Ishikawa (cell line): ENCODE data around the gene PTCD2.

ENCODE experiments used
- CEBPB ChIP-seq: IDR thresholded peaks from 2 replicates; pipeline ENCODE4 v1.6.1; 2012
- CREB1 ChIP-seq: IDR thresholded peaks from 2 replicates; pipeline ENCODE4 v1.6.1; 2012; ENCODE audit warnings: low read depth
- EGR1 ChIP-seq: IDR thresholded peaks from 2 replicates; pipeline ENCODE4 v1.6.1; 2012
- EP300 ChIP-seq: IDR thresholded peaks from 2 replicates; pipeline ENCODE4 v1.6.1; 2012; ENCODE audit warnings: borderline replicate concordance
- FOXM1 ChIP-seq: IDR thresholded peaks from 2 replicates; pipeline ENCODE4 v1.6.1; 2012; ENCODE audit warnings: low read depth, borderline replicate concordance
- NFIC ChIP-seq: IDR thresholded peaks from 2 replicates; pipeline ENCODE4 v1.6.1; 2012
- RAD21 ChIP-seq: IDR thresholded peaks from 2 replicates; pipeline ENCODE4 v1.6.1; 2012; ENCODE audit warnings: low read depth
- TAF1 ChIP-seq: IDR thresholded peaks from 2 replicates; pipeline ENCODE4 v1.6.1; 2012; ENCODE audit warnings: low read depth, mild to moderate bottlenecking
- TEAD4 ChIP-seq: IDR thresholded peaks from 2 replicates; pipeline ENCODE4 v1.6.1; 2012
- USF1 ChIP-seq: IDR thresholded peaks from 2 replicates; pipeline ENCODE4 v1.6.1; 2012
- YY1 ChIP-seq: IDR thresholded peaks from 2 replicates; pipeline ENCODE4 v1.6.1; 2012; ENCODE audit warnings: low read depth
- ZBTB7A ChIP-seq: IDR thresholded peaks from 2 replicates; pipeline ENCODE4 v1.6.1; 2012; ENCODE audit warnings: low read depth
- TF ChIP-seq, protein P1 (sequence below): IDR thresholded peaks from 2 replicates; pipeline ENCODE4 v1.6.1; 2012
- TF ChIP-seq, protein P2 (sequence below): IDR thresholded peaks from 2 replicates; pipeline ENCODE4 v1.6.1; 2012; ENCODE audit warnings: low read depth, mild to moderate bottlenecking

DNA sequence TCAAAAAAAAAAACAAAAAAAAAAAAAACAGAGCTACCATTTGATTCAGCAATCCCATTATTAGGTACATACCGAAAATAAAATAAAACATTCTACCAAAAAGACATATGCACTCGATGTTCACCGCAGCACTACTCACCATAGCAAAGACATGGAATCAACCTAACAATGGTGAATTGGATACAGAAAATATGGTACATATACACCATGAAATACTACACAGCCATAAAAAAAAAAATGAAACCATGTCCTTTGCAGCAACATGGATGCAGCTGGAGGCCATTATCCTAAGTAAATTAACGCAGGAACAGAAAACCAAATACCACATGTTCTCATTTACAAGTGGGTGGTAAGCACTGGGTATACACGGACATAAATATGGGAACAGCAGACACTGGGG is 21.5 kb upstream of the PTCD2 start:
- TF ChIP-seq RAD21: no peak
- TF ChIP-seq TEAD4: no peak
- no peak for TF ChIP-seq TAF1
- TF ChIP-seq NFIC: no peak
- no peak for TF ChIP-seq EP300
- TF ChIP-seq, protein P1, sequence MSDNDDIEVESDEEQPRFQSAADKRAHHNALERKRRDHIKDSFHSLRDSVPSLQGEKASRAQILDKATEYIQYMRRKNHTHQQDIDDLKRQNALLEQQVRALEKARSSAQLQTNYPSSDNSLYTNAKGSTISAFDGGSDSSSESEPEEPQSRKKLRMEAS: no peak
- no peak for TF ChIP-seq EGR1
- no peak for TF ChIP-seq CEBPB
- no peak for TF ChIP-seq CREB1
- no peak for TF ChIP-seq YY1
- TF ChIP-seq, protein P2, sequence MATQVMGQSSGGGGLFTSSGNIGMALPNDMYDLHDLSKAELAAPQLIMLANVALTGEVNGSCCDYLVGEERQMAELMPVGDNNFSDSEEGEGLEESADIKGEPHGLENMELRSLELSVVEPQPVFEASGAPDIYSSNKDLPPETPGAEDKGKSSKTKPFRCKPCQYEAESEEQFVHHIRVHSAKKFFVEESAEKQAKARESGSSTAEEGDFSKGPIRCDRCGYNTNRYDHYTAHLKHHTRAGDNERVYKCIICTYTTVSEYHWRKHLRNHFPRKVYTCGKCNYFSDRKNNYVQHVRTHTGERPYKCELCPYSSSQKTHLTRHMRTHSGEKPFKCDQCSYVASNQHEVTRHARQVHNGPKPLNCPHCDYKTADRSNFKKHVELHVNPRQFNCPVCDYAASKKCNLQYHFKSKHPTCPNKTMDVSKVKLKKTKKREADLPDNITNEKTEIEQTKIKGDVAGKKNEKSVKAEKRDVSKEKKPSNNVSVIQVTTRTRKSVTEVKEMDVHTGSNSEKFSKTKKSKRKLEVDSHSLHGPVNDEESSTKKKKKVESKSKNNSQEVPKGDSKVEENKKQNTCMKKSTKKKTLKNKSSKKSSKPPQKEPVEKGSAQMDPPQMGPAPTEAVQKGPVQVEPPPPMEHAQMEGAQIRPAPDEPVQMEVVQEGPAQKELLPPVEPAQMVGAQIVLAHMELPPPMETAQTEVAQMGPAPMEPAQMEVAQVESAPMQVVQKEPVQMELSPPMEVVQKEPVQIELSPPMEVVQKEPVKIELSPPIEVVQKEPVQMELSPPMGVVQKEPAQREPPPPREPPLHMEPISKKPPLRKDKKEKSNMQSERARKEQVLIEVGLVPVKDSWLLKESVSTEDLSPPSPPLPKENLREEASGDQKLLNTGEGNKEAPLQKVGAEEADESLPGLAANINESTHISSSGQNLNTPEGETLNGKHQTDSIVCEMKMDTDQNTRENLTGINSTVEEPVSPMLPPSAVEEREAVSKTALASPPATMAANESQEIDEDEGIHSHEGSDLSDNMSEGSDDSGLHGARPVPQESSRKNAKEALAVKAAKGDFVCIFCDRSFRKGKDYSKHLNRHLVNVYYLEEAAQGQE: no peak
- no peak for TF ChIP-seq ZBTB7A
- no peak for TF ChIP-seq FOXM1
- TF ChIP-seq USF1: no peak
